Endothelial cell of umbilical vein (primary cell): ENCODE data around the gene SRGAP3.

Experiments
- EZH2 ChIP-seq: IDR thresholded peaks from 2 replicates; pipeline ENCODE4 v1.6.1; 2012; ENCODE audit warnings: borderline replicate concordance, low read depth, mild to moderate bottlenecking, moderate library complexity, low read length, inconsistent platforms; ENCODE audit not compliant: severe bottlenecking
- FOS ChIP-seq: IDR thresholded peaks from 2 replicates; pipeline ENCODE4 v1.6.1; 2011; ENCODE audit warnings: mild to moderate bottlenecking, low read length, moderate library complexity, borderline replicate concordance; ENCODE audit not compliant: insufficient read depth
- GATA2 ChIP-seq: IDR thresholded peaks from 2 replicates; pipeline ENCODE4 v1.7.0; 2011; ENCODE audit warnings: low read depth, mild to moderate bottlenecking, moderate library complexity, mixed read lengths, low read length; ENCODE audit not compliant: insufficient read length, insufficient read depth
- JUN ChIP-seq: IDR thresholded peaks from 2 replicates; pipeline ENCODE4 v1.6.1; 2011; ENCODE audit warnings: borderline replicate concordance, low read depth; ENCODE audit not compliant: insufficient read length, insufficient read depth
- MYC ChIP-seq: IDR thresholded peaks from one replicate; pipeline ENCODE4 v1.6.1; 2011; ENCODE audit warnings: mild to moderate bottlenecking, low read depth, low read length
- POLR2A ChIP-seq: IDR thresholded peaks from 2 replicates; pipeline ENCODE4 v1.6.1; 2012; ENCODE audit warnings: low read depth, mild to moderate bottlenecking, control low read depth, low read length
- POLR2AphosphoS5 ChIP-seq: IDR thresholded peaks from 2 replicates; pipeline ENCODE4 v1.6.1; 2012; ENCODE audit warnings: low read depth, mild to moderate bottlenecking, control low read depth, low read length, moderate library complexity; ENCODE audit not compliant: insufficient read depth
- TF ChIP-seq, protein P1 (sequence below), 2 donors: IDR thresholded peaks; 1 replicate in 1 of 2; 2 replicates in 1 of 2; pipeline ENCODE4 v1.5.1; 2011; ENCODE audit warnings: low read length in 2 of 2, mild to moderate bottlenecking in 2 of 2, moderate library complexity in 2 of 2, control low read depth in 1 of 2, inconsistent platforms in 1 of 2, low read depth in 1 of 2; ENCODE audit not compliant: insufficient read depth in 1 of 2; ENCODE audit errors: extremely low read depth in 1 of 2
- TF ChIP-seq, protein P2 (sequence below): IDR thresholded peaks from 2 replicates; pipeline ENCODE4 v1.6.1; 2011; ENCODE audit not compliant: insufficient read depth, insufficient read length

DNA sequence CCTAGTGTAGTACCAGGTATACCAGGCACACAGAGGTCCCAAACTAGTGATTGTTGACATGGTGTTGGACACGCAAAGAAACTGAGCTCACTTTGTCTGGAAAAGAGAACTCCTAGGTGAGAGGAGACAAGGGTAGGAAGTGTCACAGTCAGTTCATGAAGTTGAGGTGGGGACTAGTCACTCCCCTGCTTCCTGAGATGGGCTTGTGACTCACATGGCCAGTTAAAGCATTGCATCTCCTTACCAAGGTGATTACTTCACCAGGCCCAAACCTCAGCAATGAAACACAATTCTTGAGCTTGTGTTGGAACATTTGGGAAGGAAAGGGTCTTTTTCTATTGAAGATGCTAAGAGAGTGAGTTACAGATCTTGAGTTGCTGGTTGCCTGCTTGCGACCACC, 236.9 kb downstream of the SRGAP3 start:
- TF ChIP-seq, protein P1, sequence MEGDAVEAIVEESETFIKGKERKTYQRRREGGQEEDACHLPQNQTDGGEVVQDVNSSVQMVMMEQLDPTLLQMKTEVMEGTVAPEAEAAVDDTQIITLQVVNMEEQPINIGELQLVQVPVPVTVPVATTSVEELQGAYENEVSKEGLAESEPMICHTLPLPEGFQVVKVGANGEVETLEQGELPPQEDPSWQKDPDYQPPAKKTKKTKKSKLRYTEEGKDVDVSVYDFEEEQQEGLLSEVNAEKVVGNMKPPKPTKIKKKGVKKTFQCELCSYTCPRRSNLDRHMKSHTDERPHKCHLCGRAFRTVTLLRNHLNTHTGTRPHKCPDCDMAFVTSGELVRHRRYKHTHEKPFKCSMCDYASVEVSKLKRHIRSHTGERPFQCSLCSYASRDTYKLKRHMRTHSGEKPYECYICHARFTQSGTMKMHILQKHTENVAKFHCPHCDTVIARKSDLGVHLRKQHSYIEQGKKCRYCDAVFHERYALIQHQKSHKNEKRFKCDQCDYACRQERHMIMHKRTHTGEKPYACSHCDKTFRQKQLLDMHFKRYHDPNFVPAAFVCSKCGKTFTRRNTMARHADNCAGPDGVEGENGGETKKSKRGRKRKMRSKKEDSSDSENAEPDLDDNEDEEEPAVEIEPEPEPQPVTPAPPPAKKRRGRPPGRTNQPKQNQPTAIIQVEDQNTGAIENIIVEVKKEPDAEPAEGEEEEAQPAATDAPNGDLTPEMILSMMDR (IDR thresholded peaks at IDR 0.05; ENCODE audit: extremely low read depth in 1 of 2, insufficient read depth in 1 of 2, low read depth in 1 of 2, low read length in 2 of 2) = no peak
- TF ChIP-seq POLR2A (no peak), POLR2AphosphoS5 (no peak), EZH2 (no peak), JUN (no peak), GATA2 (no peak), MYC (no peak), FOS (no peak)
- TF ChIP-seq, protein P2, sequence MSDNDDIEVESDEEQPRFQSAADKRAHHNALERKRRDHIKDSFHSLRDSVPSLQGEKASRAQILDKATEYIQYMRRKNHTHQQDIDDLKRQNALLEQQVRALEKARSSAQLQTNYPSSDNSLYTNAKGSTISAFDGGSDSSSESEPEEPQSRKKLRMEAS = no peak
